ENCODE results near the gene DEFB129.
"Not testable (repeated sequence)": the region's sequence is repeated elsewhere in the genome, so short reads cannot be mapped to it uniquely, and the experiment has no call there.

The DEFB129 gene

DNA sequence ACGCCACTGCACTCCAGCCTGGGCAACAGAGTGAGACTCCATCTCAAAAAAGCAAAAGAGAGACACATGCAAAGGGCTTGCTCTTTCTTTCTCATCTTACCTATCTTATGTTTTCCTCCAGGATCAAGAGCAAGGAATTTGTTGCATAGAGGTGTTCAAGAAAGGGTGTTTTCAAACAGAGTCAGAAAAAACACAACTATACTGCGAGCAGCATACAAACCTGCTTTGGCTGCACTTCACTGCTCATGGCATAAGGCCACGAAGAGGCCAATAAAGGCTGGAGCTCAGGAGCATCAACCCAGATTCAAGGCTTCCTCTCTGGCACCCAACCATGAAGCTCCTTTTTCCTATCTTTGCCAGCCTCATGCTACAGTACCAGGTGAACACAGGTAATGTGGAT is at the start of gene DEFB129:
DEFB129 (plus strand) TSS at position 301 of the 400 bp plus-strand sequence; CDS start at position 332, 31 bp downstream.
- DNase-seq (ENCODE audit: low spot score) = no peak

DNA sequence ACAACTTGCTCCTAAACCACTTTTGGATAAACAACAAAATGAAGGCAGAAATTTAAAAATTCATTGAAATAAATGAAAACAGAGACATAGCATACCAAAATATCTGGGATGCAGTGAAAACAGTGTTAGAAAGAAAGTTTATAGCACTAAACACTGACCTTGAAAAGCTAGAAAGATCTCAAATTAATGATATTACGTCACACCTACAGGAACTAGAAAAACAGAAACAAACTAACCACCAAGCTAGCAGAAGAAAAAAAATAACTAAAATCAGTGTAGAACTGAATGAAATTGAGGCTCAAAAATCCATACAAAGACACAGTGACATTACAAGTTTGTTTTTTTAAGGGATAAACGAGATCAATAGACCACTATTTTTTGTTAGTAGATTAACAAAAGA is 42.8 kb upstream of the DEFB129 start:
- no peak for DNase-seq (ENCODE audit: low spot score)

DNA sequence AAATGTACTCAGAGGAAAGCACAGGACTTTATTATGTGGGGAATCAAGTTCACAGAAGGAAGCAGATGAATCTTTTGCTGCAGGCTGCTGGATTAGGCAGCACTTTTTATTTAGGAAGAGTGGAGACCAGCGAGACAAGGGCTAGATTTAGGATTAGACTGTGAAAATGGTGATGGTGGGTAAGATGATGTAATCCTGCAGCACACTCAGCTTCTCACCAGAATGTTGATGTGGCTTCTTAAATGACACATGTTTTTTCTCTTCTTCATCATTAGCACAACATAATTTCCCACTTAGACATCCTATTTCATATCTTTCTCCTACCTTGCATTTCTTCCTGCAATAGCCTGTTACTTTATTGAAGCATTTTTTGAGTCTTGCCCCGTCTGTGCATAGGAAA is 39.3 kb upstream of the DEFB129 start:
- DNase-seq (ENCODE audit: low spot score) = no peak

- no peak for DNase-seq (ENCODE audit: low spot score)
Observed at GRCh38 chr20:189611-190010, 37.4 kb upstream of the DEFB129 start, which contains the start of gene DEFB128. Gene DEFB128 (minus strand): TSS chr20:189711. CDS start chr20:189623, 88 bp downstream.

- DNase-seq (ENCODE audit: low spot score) = no peak
Observed at GRCh38 chr20:198225-198624, 28.8 kb upstream of the DEFB129 start.

- no peak for DNase-seq (ENCODE audit: low spot score)
Observed at GRCh38 chr20:199996-200395, 27.1 kb upstream of the DEFB129 start.

DNA sequence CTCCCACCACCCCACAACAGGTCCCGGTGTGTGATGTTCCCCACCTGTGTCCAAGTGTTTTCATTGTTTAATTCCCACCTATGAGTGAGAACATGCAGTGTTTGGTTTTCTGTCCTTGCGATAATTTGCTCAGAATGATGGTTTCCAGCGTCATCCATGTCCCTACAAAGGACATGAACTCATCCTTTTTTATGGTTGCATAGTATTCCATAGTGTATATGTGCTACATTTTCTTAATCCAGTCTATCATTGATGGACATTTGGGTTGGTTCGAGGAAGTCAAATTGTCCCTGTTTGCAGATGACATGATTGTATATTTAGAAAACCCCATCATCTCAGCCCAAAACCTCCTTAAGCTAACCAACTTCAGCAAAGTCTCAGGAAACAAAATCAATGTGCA is 23.4 kb upstream of the DEFB129 start:
- DNase-seq (ENCODE audit: low spot score) = not testable (repeated sequence)

- peak; percentile 40 for DNase-seq (ENCODE audit: low spot score)
Observed at GRCh38 chr20:208942-209566, 18.0 kb upstream of the DEFB129 start.

DNA sequence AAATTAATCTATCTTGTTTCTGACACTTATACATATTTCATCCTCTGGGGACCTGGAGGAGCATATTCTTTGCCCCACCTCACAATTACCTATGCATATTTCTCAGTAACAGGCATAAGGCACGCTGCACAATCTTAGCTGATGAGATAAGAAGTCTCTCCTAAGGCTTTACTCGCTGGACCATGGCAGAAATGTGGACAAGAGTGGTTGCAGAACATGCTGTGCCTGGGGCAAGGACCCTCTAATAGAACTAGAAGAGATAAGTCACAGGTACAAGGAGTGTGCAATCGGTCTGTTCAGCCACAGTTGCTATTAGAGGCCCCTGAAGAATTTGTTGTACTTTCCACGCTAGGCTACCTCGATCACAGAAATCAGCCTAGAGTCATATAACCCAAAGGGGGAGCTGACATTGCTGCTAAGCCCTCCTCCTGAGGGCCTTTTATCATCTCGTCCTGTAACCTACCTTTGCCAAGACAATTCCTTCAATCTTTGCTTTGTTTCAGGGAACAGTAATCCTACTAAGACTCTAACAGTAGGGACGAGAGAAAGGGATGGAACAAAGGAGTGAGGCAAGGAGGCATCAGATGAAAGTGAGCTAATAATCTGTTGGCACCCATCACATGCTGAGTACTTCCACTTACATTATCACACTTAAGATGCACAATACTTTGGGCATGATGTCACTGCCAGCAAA is 16.1 kb upstream of the DEFB129 start:
- DNase-seq (ENCODE audit: low spot score) = no peak

DNA sequence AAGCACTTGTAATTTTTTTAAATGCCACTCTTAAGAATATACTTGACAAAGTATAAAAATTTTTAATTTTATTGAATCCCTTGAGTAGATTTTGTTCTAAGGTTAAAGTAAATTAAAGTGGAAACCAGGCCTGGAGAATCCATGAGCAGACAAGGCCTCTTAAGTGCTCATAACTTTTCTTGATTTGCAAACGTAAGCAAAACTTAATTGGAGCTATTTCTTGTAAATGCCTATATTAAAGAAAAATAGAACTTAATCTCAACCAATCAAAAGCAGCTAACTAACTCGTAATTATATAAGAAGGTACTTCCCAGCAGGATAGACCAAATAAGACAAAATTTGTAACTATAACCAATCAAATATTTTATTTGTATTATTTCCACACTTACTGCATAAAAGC is 12.7 kb upstream of the DEFB129 start:
- DNase-seq (ENCODE audit: low spot score) = no peak

- DNase-seq (ENCODE audit: low spot score) = no peak
Observed at GRCh38 chr20:215796-216195, 11.3 kb upstream of the DEFB129 start.

- DNase-seq (ENCODE audit: low spot score) = no peak
Observed at GRCh38 chr20:217266-217665, 9.8 kb upstream of the DEFB129 start.

GRCh38 chr20:219290-220115 is 7.6 kb upstream of the DEFB129 start:
- DNase-seq (ENCODE audit: low spot score) = no peak

GRCh38 chr20:221258-221830 is 5.7 kb upstream of the DEFB129 start:
- no peak for DNase-seq (ENCODE audit: low spot score)

DNA sequence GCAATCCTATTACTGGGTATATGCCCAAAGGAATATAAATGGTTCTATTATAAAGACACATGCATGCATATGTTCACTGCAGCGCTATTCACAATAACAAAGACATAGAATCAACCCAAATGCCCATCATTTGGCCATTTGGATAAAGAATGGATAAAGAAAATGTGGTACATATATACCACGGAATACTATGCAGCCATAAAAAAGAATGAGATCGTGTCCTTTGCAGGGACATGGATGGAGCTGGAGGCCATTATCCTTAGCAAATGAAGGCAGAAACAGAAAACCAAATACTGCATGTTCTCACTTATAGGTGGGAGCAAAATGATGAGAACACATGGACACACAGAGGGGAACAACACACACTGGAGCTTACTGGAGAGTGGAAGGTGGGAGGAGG is 1.2 kb upstream of the DEFB129 start:
- DNase-seq (ENCODE audit: low spot score) = not testable (repeated sequence)

GRCh38 chr20:227439-228105 is 514 bp downstream of the DEFB129 start:
- peak; percentile 22 for DNase-seq (ENCODE audit: low spot score)

- DNase-seq (ENCODE audit: low spot score) = peak; percentile 15
Observed at GRCh38 chr20:235891-236290, 8.8 kb downstream of the DEFB129 start.

GRCh38 chr20:237489-237888 is 10.4 kb downstream of the DEFB129 start:
- peak; percentile 51 for DNase-seq (ENCODE audit: low spot score)

DNA sequence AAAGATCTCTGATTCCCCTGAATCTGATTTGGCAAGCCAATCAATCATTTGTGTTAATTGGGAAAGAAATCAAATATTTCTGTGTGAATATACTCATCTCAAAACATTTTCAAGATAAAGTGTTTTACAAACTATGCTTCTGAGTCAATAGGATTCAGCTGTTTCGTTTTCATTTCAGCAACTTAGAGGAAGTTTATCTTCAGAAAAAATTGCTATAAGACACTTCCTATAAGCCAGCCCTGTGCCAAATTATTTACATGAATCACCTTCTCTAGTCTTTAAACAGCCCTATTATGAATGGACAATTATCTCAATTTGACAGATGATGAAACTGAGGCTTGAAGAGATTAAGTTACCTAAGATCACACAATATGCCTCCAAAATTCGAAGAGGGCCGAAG is 10.9 kb downstream of the DEFB129 start:
- no peak for DNase-seq (ENCODE audit: low spot score)

- no peak for DNase-seq (ENCODE audit: low spot score)
Observed at GRCh38 chr20:242905-243304, 15.8 kb downstream of the DEFB129 start.

GRCh38 chr20:251354-251753 is 24.3 kb downstream of the DEFB129 start:
- DNase-seq (ENCODE audit: low spot score) = no peak

DNA sequence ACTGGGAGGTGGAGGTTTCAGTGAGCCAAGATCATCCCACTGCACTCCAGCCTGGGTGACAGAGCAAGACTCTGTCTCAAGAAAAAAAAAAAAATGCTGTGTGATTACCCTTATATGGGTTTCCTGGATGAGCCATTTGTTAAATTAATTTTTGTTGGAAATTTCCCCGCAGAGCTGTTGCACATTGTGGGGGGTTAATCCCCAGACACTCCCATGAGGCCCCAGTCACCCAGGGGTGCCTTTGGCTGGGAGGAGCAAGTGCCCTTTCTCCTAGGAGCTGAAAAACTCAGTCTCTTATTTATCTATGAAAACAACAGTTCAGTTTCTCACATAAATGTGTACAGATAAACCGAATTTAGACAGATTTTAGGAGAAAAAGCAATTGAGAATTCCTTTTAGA is 25.7 kb downstream of the DEFB129 start:
- DNase-seq (ENCODE audit: low spot score) = no peak

Data from globus pallidus (tissue), 1 donor.